ENCODE measurements around the gene C9orf72. TPM values are rescaled to one million over a fixed set of nuclear protein-coding genes. Genes with fewer than 3 reads are reported as not detected.

C9orf72 gene
- total and polyA plus RNA-seq, 12 donors, result 4.9 to 22.0 (median 15.8) TPM

GRCh38 chr9:27602142-27602861, 29.0 kb upstream of the C9orf72 start:
- no peak for TF ChIP-seq CTCF (IDR thresholded peaks at IDR 0.05)
- H3K36me3 ChIP-seq, result no peaks in the 10 kb centered on the region
- ATAC-seq, result peak in 1 of 8 donors; percentile 54
- peak overlapping the region in 1 of 10 donors; percentile 90 for H3K27ac ChIP-seq
- H3K9me3 ChIP-seq, result no peaks in the 10 kb centered on the region
- H3K4me1 ChIP-seq, result peaks cover 0 to 32% (median 0%) of the 10 kb centered on the region in 9 donors
- DNase-seq, result no peak
- intact Hi-C loops (cut with DNase I), result no loop called here
- WGBS, 2 donors, result 80% methylated on average over 6 of the region's 6 CpGs
- no peaks in the 10 kb centered on the region for H3K27me3 ChIP-seq
- no peak overlapping the region for H3K4me3 ChIP-seq

- DNase-seq (no peak), ATAC-seq (peak in 2 of 8 donors; percentile 31 to 35)
- WGBS, 2 donors, result 74 to 78% methylated on average over 6 of the region's 6 CpGs
- H3K4me1 ChIP-seq, result peaks cover 0 to 32% (median 0%) of the 10 kb centered on the region in 9 donors
- no peak overlapping the region for H3K4me3 ChIP-seq
- H3K36me3 ChIP-seq, result no peaks in the 10 kb centered on the region
- intact Hi-C loops (cut with DNase I), result no loop called here
- no peaks in the 10 kb centered on the region for H3K9me3 ChIP-seq
- peak overlapping the region in 2 of 10 donors; percentile 26 to 90 for H3K27ac ChIP-seq
- TF ChIP-seq CTCF (IDR thresholded peaks at IDR 0.05), result no peak
- H3K27me3 ChIP-seq, result no peaks in the 10 kb centered on the region
Observed at GRCh38 chr9:27601396-27601795, 28.1 kb upstream of the C9orf72 start.

GRCh38 chr9:27600256-27600655, 27.0 kb upstream of the C9orf72 start:
- intact Hi-C loops (cut with DNase I), result no loop called here
- ATAC-seq (peak in 7 of 8 donors; percentile 55 to 81 (median 70)), DNase-seq (no peak)
- Histone ChIP-seq H3K4me3 (no peak overlapping the region), H3K9me3 (no peaks in the 10 kb centered on the region), H3K36me3 (no peaks in the 10 kb centered on the region), H3K27me3 (no peaks in the 10 kb centered on the region), H3K4me1 (peaks cover 0 to 32% (median 0%) of the 10 kb centered on the region in 9 donors), H3K27ac (peak overlapping the region in 7 of 10 donors; percentile 10 to 90 (median 42))
- no peak for TF ChIP-seq CTCF (IDR thresholded peaks at IDR 0.05)
- WGBS, 2 donors, result 35 to 36% methylated on average over 2 of the region's 2 CpGs

- H3K27ac ChIP-seq, result peak overlapping the region in 7 of 10 donors; percentile 10 to 90 (median 42)
Observed at GRCh38 chr9:27599870-27600238, 26.6 kb upstream of the C9orf72 start.

More at GRCh38 chr9:27599870-27600238, 26.6 kb upstream of the C9orf72 start:
- WGBS, 2 donors, result 55 to 75% methylated on average over 2 of the region's 2 CpGs
- Histone ChIP-seq H3K27me3 (no peaks in the 10 kb centered on the region), H3K4me3 (no peak overlapping the region), H3K36me3 (no peaks in the 10 kb centered on the region), H3K4me1 (peaks cover 0 to 32% (median 0%) of the 10 kb centered on the region in 9 donors), H3K9me3 (no peaks in the 10 kb centered on the region)
- DNase-seq (no peak), ATAC-seq (peak in 1 of 8 donors; percentile 33)
- TF ChIP-seq CTCF (IDR thresholded peaks at IDR 0.05), result no peak
- intact Hi-C loops (cut with DNase I), result no loop called here
